ENCODE data around the gene ROR2.

The ROR2 gene

GRCh38 chr9:91761362-91761761 is 188.7 kb downstream of the ROR2 start:
- Histone ChIP-seq H3K79me1 (ENCODE audit: low read length) (peaks cover 22% of the 10 kb centered on the region), H2BK5ac (ENCODE audit: low read length) (no peak overlapping the region), H3K27me3 (ENCODE audit: insufficient read depth, low read length, poor library complexity) (no peaks in the 10 kb centered on the region), H3K56ac (ENCODE audit: low read length) (no peak overlapping the region), H3K18ac (ENCODE audit: low read length) (no peak overlapping the region), H3K4me3 (ENCODE audit: low read length) (no peak overlapping the region), H3K23ac (ENCODE audit: low read length) (no peak overlapping the region), H3K4me2 (ENCODE audit: low read length) (no peak overlapping the region), H3K36me3 (ENCODE audit: control insufficient read depth, insufficient read depth, low read length) (peaks cover 1% of the 10 kb centered on the region), H3K4ac (ENCODE audit: low read depth, low read length) (no peak overlapping the region), H2BK120ac (ENCODE audit: low read depth, low read length) (no peak overlapping the region), H3K27ac (ENCODE audit: low read depth, low read length) (no peak overlapping the region), H4K5ac (ENCODE audit: low read length) (no peak overlapping the region), H3K9ac (ENCODE audit: low read length) (no peak overlapping the region), H2AK5ac (ENCODE audit: low read length) (no peak overlapping the region), H2BK15ac (replicated peaks; ENCODE audit: low read depth) (no peak overlapping the region), H3K4me1 (ENCODE audit: control insufficient read depth, low read depth, low read length) (no peaks in the 10 kb centered on the region), H4K8ac (ENCODE audit: low read depth, low read length) (no peak overlapping the region), H3K79me2 (ENCODE audit: control insufficient read depth, insufficient read depth, low read length) (peaks cover 3% of the 10 kb centered on the region)
- DNase-seq, result peak; percentile 35
- WGBS (ENCODE audit: extremely low coverage, insufficient coverage, low lambda C conversion rate), result no CpG with 5 or more reads among the region's 4 CpGs

DNA sequence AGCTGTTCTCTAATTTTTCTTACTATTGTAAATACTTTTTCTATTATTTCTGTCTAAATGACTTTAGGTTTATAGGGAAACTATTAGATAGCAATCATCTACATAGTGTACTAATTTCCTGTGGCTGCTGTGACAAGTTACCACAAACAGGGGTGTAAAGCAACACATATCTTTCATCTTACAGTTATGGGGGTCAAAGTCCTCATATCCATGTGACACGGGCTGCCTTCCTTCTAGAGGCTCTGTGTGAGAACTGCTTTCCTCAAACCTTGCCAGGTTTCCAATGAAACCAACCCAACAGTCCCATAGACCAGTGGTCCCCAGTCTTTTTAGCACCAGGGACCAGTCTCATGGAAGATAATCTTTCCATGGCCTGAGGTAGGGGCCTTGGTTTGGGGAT is 189.1 kb downstream of the ROR2 start:
- Histone ChIP-seq H2AK5ac (ENCODE audit: low read length) (no peak overlapping the region), H3K4me1 (ENCODE audit: control insufficient read depth, low read depth, low read length) (no peaks in the 10 kb centered on the region), H3K23ac (ENCODE audit: low read length) (no peak overlapping the region), H4K5ac (ENCODE audit: low read length) (no peak overlapping the region), H3K56ac (ENCODE audit: low read length) (no peak overlapping the region), H3K18ac (ENCODE audit: low read length) (no peak overlapping the region), H3K4me2 (ENCODE audit: low read length) (no peak overlapping the region), H3K9ac (ENCODE audit: low read length) (no peak overlapping the region), H3K27ac (ENCODE audit: low read depth, low read length) (no peak overlapping the region), H3K4me3 (ENCODE audit: low read length) (no peak overlapping the region), H3K4ac (ENCODE audit: low read depth, low read length) (no peak overlapping the region), H2BK15ac (replicated peaks; ENCODE audit: low read depth) (no peak overlapping the region), H3K79me1 (ENCODE audit: low read length) (peaks cover 22% of the 10 kb centered on the region), H2BK120ac (ENCODE audit: low read depth, low read length) (no peak overlapping the region), H3K36me3 (ENCODE audit: control insufficient read depth, insufficient read depth, low read length) (peaks cover 2% of the 10 kb centered on the region), H3K27me3 (ENCODE audit: insufficient read depth, low read length, poor library complexity) (no peaks in the 10 kb centered on the region), H4K8ac (ENCODE audit: low read depth, low read length) (no peak overlapping the region), H2BK5ac (ENCODE audit: low read length) (no peak overlapping the region), H3K79me2 (ENCODE audit: control insufficient read depth, insufficient read depth, low read length) (peaks cover 3% of the 10 kb centered on the region)
- no peak for DNase-seq
- WGBS (ENCODE audit: extremely low coverage, insufficient coverage, low lambda C conversion rate), result no CpG with 5 or more reads among the region's 1 CpG

DNA sequence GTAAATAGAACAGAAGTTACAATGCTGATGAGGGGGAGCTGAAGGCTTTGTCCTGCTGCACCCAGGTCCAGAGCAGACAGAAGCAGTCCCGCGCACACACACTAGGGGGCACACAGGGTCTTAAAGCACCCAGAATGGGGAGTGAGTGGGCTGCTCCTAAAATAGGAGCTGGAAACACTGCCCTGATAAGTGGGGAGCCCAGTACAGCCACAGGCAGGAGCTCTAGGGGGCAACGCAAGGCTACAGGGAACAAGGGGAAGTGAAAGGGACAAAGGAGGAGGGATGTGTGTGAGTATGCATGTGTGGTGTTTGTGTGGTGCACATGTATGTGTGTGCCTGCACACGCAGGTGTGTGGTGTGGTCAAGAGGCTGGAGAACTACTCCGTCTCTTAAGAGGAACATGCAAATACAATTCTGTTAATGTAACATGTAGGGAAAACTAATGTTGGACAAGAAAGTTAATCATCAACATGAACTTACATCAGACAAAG is 191.5 kb downstream of the ROR2 start:
- no peak overlapping the region for H2BK120ac ChIP-seq (ENCODE audit: low read depth, low read length)
- no peak overlapping the region for H4K5ac ChIP-seq (ENCODE audit: low read length)
- no peak overlapping the region for H3K23ac ChIP-seq (ENCODE audit: low read length)
- H3K4me3 ChIP-seq (ENCODE audit: low read length), result no peak overlapping the region
- H3K18ac ChIP-seq (ENCODE audit: low read length), result no peak overlapping the region
- H3K27ac ChIP-seq (ENCODE audit: low read depth, low read length), result no peak overlapping the region
- no peak overlapping the region for H2BK5ac ChIP-seq (ENCODE audit: low read length)
- H3K4me1 ChIP-seq (ENCODE audit: control insufficient read depth, low read depth, low read length), result no peaks in the 10 kb centered on the region
- no peak overlapping the region for H2AK5ac ChIP-seq (ENCODE audit: low read length)
- H3K36me3 ChIP-seq (ENCODE audit: control insufficient read depth, insufficient read depth, low read length), result peaks cover 4% of the 10 kb centered on the region
- no peak overlapping the region for H3K4me2 ChIP-seq (ENCODE audit: low read length)
- DNase-seq, result peak; percentile 82
- H3K79me1 ChIP-seq (ENCODE audit: low read length), result peaks cover 20% of the 10 kb centered on the region
- no peak overlapping the region for H3K4ac ChIP-seq (ENCODE audit: low read depth, low read length)
- no peak overlapping the region for H3K9ac ChIP-seq (ENCODE audit: low read length)
- H2BK15ac ChIP-seq (replicated peaks; ENCODE audit: low read depth), result no peak overlapping the region
- H3K79me2 ChIP-seq (ENCODE audit: control insufficient read depth, insufficient read depth, low read length), result peaks cover 3% of the 10 kb centered on the region
- no peak overlapping the region for H3K56ac ChIP-seq (ENCODE audit: low read length)
- WGBS (ENCODE audit: extremely low coverage, insufficient coverage, low lambda C conversion rate), result no CpG with 5 or more reads among the region's 5 CpGs
- H3K27me3 ChIP-seq (ENCODE audit: insufficient read depth, low read length, poor library complexity), result no peaks in the 10 kb centered on the region
- H4K8ac ChIP-seq (ENCODE audit: low read depth, low read length), result no peak overlapping the region

DNA sequence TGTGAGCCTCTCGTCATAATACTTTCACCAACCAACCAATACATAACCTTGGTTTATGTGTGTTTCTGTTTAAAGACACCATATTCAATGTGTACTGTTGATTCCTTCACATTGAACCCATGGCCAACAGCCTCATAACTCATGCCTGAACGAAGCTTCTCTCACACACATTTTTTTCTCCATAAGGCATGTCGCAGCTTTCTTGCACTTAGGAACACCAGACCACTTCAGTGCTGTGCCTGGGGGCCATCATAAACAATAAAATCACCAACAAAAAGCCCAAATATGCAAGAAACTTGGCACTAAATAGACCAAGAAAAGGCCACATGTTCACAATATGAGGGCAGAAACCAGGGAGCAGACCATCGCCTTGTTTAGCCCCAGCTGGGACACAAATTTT is 192.2 kb downstream of the ROR2 start:
- Histone ChIP-seq H4K5ac (ENCODE audit: low read length) (no peak overlapping the region), H3K27me3 (ENCODE audit: insufficient read depth, low read length, poor library complexity) (no peaks in the 10 kb centered on the region), H3K56ac (ENCODE audit: low read length) (no peak overlapping the region), H2BK15ac (replicated peaks; ENCODE audit: low read depth) (no peak overlapping the region), H3K36me3 (ENCODE audit: control insufficient read depth, insufficient read depth, low read length) (peaks cover 4% of the 10 kb centered on the region), H3K79me2 (ENCODE audit: control insufficient read depth, insufficient read depth, low read length) (peaks cover 3% of the 10 kb centered on the region), H2BK5ac (ENCODE audit: low read length) (no peak overlapping the region), H3K4me1 (ENCODE audit: control insufficient read depth, low read depth, low read length) (no peaks in the 10 kb centered on the region), H3K9ac (ENCODE audit: low read length) (no peak overlapping the region), H2BK120ac (ENCODE audit: low read depth, low read length) (no peak overlapping the region), H4K8ac (ENCODE audit: low read depth, low read length) (no peak overlapping the region), H3K79me1 (ENCODE audit: low read length) (peaks cover 20% of the 10 kb centered on the region), H3K4ac (ENCODE audit: low read depth, low read length) (no peak overlapping the region), H3K4me3 (ENCODE audit: low read length) (no peak overlapping the region), H3K27ac (ENCODE audit: low read depth, low read length) (no peak overlapping the region), H3K18ac (ENCODE audit: low read length) (no peak overlapping the region), H2AK5ac (ENCODE audit: low read length) (no peak overlapping the region), H3K23ac (ENCODE audit: low read length) (no peak overlapping the region), H3K4me2 (ENCODE audit: low read length) (no peak overlapping the region)
- no peak for DNase-seq
- WGBS (ENCODE audit: extremely low coverage, insufficient coverage, low lambda C conversion rate), result no CpG with 5 or more reads among the region's 4 CpGs

DNA sequence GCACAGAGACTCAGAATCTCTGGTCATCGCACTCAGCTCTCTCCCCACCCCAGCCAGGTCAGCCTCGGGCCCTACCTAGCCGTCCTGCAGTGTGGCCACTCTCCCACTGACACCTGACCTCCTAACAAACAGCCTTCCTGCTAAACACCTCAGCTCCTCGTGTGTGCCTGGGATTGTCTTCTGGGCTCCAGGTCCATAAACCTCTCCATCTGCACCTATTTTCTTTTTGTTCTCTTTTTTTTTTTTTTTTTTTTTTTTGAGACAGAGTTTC is 193.6 kb downstream of the ROR2 start:
- DNase-seq, result no peak
- Histone ChIP-seq H3K56ac (ENCODE audit: low read length) (no peak overlapping the region), H3K4me1 (ENCODE audit: control insufficient read depth, low read depth, low read length) (no peaks in the 10 kb centered on the region), H4K5ac (ENCODE audit: low read length) (no peak overlapping the region), H3K79me2 (ENCODE audit: control insufficient read depth, insufficient read depth, low read length) (peaks cover 3% of the 10 kb centered on the region), H3K4me2 (ENCODE audit: low read length) (no peak overlapping the region), H3K27me3 (ENCODE audit: insufficient read depth, low read length, poor library complexity) (no peaks in the 10 kb centered on the region), H2BK5ac (ENCODE audit: low read length) (no peak overlapping the region), H4K8ac (ENCODE audit: low read depth, low read length) (no peak overlapping the region), H3K4me3 (ENCODE audit: low read length) (no peak overlapping the region), H2AK5ac (ENCODE audit: low read length) (no peak overlapping the region), H3K9ac (ENCODE audit: low read length) (no peak overlapping the region), H2BK120ac (ENCODE audit: low read depth, low read length) (no peak overlapping the region), H3K27ac (ENCODE audit: low read depth, low read length) (no peak overlapping the region), H3K36me3 (ENCODE audit: control insufficient read depth, insufficient read depth, low read length) (peaks cover 4% of the 10 kb centered on the region), H3K23ac (ENCODE audit: low read length) (no peak overlapping the region), H3K18ac (ENCODE audit: low read length) (no peak overlapping the region), H3K4ac (ENCODE audit: low read depth, low read length) (no peak overlapping the region), H2BK15ac (replicated peaks; ENCODE audit: low read depth) (no peak overlapping the region), H3K79me1 (ENCODE audit: low read length) (peaks cover 20% of the 10 kb centered on the region)
- WGBS (ENCODE audit: extremely low coverage, insufficient coverage, low lambda C conversion rate), result no CpG with 5 or more reads among the region's 4 CpGs

DNA sequence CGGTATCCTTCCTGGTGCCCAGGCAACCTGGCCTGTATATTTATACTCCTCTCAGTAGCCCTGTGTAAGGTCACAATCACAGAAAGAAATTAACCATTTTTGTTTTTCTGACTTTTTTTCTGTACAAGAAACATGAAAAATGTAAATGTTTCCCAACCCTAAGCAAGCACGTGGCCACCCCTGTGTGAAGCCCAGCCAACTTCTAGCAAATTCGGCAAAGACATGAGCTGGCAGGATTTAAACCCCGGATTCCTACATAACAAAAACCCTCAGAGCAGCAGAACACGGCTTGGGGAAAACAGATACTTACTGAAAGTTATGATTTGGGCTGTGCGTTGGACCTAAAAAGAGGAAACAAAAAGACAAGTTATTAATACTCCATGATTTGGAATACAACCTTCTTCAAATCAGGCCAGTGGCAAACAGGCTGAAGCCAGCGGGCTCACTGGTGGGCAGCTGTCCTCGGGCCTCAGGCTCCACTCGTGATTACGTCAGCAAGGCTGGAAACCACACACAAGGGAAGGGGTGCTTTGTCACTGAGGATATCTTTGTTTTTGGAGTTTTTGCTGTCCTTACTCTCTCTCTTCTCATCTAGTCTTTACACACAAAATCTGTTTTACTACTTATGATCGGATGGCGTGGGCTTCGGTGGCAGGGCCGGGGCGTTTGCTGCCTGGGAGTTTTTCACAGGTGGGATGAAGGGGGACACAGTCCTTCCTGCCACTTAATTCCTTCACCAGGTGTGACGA is 194.1 kb downstream of the ROR2 start:
- Histone ChIP-seq H3K4ac (ENCODE audit: low read depth, low read length) (no peak overlapping the region), H3K27ac (ENCODE audit: low read depth, low read length) (no peak overlapping the region), H3K36me3 (ENCODE audit: control insufficient read depth, insufficient read depth, low read length) (peaks cover 4% of the 10 kb centered on the region), H2AK5ac (ENCODE audit: low read length) (no peak overlapping the region), H3K18ac (ENCODE audit: low read length) (no peak overlapping the region), H3K4me2 (ENCODE audit: low read length) (no peak overlapping the region), H3K79me1 (ENCODE audit: low read length) (peaks cover 17% of the 10 kb centered on the region), H3K27me3 (ENCODE audit: insufficient read depth, low read length, poor library complexity) (no peaks in the 10 kb centered on the region), H3K4me3 (ENCODE audit: low read length) (no peak overlapping the region), H3K9ac (ENCODE audit: low read length) (no peak overlapping the region), H4K5ac (ENCODE audit: low read length) (no peak overlapping the region), H3K23ac (ENCODE audit: low read length) (no peak overlapping the region), H3K79me2 (ENCODE audit: control insufficient read depth, insufficient read depth, low read length) (peaks cover 3% of the 10 kb centered on the region), H3K4me1 (ENCODE audit: control insufficient read depth, low read depth, low read length) (no peaks in the 10 kb centered on the region), H2BK5ac (ENCODE audit: low read length) (no peak overlapping the region), H4K8ac (ENCODE audit: low read depth, low read length) (no peak overlapping the region), H2BK120ac (ENCODE audit: low read depth, low read length) (no peak overlapping the region), H2BK15ac (replicated peaks; ENCODE audit: low read depth) (no peak overlapping the region), H3K56ac (ENCODE audit: low read length) (no peak overlapping the region)
- no peak for DNase-seq
- WGBS (ENCODE audit: extremely low coverage, insufficient coverage, low lambda C conversion rate), result no CpG with 5 or more reads among the region's 16 CpGs

Measured in mesendoderm (in vitro differentiated cells).